GM18502 (cell line): ENCODE results near the gene IFT57.

Source experiments
- ATAC-seq: cut with Tn5 transposase; IDR thresholded peaks from one replicate; pipeline ENCODE4 v1.9.1; 2021; ENCODE audit warnings: mild to moderate bottlenecking; ENCODE audit not compliant: unreplicated experiment, poor library complexity

Gene IFT57

DNA sequence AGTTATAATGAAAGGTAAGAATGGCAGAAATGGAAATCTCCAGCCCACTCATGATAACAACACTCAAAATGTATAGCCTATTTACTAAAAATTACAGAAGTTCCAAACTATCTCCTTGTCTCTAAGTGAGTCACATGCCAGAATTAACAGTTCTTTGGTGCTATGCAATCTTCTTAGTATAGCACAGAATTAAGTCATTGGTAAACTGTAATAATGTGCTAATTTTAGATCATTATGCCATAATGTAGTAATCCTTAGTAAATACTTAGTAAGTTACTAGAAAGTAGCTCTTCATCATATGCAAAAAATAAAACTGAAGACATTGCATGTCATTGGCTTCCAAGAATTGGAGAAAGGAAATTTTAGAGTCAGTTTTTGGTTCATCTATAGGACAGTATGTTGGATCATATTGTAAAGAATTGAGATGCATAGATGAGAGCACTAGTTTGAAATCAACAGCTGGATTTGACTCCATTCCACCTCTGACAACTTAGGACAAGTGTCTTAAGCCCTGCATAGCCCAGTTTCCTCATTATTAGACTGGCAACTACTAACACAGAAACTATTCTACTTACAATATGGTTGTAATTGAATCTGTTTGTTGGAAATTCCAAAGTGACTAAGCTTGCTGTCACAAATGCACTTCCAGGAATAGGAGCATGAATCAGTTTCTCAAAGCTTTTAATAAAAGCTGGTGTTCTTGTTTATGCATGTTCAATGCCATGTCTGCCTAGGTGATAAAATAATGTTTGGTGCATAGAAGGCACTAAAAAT is 91.3 kb downstream of the IFT57 start:
- ATAC-seq, result no peak

DNA sequence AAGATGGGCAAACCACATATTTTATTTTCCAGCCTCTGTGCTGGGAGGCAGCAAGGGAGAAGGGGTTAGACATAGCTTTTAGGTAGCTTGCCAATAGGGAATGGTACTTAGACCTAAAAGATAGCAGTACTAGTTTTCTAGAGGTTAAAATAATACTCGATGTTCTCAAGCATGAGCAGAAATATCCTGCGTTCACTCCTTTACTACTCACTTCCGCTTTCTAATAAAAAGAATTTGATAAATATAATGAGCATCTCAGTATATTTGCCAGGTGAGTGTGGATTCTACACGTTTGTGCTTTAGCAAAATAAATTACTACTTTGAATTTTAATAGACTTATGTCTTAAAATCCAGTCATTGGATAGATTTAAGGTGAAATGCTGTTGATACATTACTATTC is 92.0 kb downstream of the IFT57 start:
- ATAC-seq, result no peak

DNA sequence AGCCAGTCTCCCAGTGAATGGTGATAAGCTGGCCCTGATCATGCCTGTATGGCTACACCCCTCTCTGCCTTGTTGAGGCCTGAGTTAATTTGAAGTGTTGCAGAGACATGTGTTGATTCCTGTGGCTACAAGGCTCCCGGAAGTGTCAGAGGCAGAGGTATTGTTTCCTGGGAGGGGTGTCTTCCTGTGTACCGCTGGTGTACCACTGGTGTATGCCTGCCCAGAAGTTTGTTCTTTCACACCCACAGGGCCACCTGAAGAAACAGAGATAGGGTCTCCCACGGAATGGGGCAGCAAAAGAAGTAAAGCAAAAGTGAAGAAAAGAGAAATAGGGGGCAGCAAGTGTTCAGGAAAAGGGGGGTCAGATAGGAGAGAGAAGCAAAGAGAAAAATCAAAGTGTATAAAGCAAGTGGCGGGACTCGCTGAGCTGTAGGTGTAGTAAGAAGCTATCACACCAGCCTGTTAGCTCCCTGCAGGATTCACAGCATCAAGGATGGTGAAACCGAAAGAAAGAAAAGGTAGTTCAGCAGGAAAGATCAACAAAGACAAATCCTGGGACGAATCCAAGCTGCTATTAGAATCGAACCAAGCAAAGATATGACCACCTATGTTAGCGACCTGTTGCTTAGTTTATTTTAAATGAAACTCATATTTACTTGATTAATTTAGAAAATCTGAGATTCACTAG is 94.8 kb downstream of the IFT57 start:
- peak; percentile 14 for ATAC-seq

DNA sequence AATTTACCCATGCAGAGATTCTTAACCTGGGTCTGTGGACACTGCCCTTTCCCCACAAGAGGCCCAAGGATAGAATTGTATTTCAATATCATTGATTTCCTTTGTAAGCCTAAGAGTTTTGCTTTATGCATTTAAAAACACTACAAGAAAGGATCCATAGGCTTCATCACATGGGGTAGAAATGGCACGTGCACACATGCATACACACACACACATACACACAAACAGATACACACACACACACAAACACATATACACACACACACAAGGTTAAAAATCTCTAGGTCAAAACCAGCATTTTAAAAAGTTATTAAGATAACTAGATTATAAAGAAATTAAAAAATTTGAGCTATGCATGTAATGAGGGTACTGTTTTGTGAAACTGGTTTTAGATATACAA is 95.9 kb downstream of the IFT57 start:
- no peak for ATAC-seq

DNA sequence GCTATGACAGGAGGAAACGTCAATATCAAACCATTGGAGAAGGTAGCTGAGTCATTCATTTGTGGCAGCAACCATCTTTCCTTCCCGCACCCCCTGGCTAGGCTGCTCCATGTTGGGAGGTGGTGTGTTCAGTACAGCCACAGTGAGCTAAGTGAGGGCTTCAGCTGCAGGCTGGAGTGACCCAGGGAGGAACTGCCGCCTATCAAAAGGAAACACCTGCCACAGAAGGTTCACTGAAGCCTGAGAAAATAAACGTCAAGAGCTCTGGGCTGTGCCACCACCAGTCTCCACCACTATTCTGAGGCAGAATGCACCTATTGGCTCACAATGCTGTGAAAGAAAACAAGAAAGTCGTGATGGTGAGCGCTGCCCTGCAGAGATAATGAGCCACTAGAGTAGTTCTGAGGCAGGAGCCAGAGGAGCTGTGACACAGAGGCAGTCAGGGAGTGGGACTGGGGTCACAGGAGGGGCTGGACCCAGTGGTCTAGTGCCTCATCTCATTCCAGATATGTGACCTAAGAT is 96.6 kb downstream of the IFT57 start:
- ATAC-seq, result peak; percentile 55

DNA sequence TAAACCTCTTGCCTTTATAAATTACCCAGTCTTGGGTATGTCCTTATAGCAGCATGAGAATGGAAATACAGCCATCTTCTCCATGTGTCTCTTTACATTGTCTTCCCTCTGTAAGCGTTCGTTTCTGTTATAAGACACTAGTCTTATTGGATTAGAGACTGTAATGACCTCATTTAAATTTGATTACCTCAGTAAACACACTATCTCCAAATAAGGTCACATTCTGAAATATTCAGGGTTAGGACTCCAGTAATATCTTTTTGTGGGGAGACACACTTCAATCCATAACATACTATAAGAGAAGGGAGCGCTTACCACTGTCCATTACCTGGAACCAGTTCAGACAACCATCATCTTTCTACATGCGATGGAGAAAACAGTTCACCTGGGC is 97.1 kb downstream of the IFT57 start:
- ATAC-seq, result no peak

DNA sequence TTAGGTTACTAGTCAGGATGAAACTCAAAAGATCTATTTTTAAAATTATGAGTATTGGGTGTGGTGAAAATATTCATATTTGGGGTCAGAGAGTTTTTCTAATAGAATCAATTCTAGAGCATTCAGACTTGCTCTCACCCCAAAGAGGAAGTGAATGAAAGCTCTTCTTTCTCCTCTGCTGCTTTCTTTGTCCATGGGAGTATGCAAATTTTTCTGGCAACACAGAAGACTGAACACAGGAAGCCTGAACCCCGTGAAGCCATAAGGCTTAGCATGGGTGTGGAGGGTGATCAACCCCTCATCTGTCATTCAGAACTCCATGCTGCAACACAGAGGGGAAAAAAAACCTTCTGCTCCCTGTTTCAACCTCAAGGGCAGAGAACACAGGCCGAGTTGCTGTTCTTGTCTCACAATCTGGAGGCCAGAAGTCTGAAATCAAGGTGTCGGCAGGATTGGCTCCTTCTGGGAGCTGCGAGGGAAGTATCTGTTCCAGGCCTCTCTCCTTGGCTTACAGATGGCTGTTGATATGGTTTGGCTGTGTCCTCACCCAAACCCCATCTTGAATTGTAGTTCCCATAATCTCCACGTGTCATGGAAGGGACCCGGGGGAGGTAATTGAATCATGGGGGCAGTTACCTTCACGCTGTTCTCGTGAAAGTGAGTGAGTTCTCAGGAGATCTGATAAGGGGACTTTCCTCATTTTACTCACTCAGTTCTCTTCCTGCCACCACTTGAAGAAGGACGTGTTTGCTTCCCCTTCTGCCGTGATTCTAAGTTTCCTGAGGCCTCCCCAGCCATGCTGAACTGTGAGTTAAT is 97.7 kb downstream of the IFT57 start:
- peak; percentile 84 for ATAC-seq

DNA sequence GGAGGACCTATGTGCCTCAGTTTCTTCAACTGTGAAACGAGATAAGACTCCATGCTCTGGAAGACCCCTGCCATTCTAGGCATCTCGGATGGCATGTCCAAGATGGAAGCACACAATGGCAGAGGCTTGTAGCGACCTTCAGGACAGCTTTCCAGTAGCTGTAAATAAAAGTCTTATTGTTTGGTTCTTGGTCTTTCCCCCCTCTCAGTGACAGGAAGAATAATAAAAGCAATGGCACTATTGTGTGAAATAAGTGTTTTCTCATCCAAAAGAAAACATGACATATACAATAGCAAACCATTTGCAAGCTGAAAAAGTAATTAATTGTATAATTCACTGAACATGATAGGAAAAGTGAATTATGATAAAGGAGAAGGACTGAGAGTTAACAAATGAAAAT is 98.9 kb downstream of the IFT57 start:
- ATAC-seq, result no peak

DNA sequence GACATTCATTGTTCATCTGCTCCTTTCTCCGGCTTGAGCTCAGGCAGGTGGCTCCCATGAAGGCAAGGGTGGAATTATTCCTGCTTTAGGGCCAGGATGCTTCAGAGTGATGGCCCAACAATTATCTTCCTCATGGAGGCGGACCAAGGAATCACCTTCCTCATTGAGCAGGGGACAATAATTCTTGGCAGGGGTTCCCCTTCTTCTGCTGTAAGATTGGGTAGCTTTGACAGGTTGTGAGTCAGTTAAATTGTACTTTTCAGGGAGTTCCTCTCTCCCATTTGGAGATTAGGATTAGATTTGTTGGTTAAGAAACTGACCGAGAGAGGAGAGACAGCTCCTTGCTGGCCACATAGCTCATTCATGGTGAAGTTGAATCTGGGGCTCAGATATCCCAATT is 99.9 kb downstream of the IFT57 start:
- no peak for ATAC-seq

DNA sequence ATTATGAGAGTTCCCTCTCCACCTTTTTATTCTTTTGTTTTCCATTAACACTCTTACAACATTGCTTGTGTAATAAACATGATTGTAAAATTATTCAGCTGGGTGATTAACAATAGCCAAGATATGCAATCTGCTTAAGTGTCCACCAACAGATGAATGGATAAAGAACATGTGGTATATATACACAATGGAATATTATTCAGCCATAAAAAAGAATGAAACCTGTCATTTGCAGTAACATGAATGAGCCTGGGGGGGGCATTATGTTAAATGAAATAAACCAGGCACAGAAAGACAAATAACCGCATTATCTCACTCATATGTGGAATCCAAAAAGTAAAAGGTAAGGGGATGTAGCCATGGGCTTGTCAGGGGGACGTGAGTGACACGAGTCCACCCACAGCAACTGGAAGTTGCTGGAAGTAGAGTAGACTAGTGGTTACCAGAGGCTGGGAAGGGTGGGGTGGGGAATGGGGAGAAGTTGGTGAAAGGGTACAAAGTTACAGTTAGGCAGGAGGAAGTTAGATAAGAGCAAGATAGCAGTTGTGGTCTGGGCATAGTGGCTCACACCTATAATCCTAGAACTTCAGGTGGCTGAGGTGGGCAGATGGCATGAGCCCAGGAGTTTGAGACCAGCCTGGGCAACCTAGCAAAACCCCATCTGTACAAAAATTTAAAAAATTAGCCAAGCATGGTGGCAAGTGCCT is 102.7 kb downstream of the IFT57 start:
- ATAC-seq, result no peak

DNA sequence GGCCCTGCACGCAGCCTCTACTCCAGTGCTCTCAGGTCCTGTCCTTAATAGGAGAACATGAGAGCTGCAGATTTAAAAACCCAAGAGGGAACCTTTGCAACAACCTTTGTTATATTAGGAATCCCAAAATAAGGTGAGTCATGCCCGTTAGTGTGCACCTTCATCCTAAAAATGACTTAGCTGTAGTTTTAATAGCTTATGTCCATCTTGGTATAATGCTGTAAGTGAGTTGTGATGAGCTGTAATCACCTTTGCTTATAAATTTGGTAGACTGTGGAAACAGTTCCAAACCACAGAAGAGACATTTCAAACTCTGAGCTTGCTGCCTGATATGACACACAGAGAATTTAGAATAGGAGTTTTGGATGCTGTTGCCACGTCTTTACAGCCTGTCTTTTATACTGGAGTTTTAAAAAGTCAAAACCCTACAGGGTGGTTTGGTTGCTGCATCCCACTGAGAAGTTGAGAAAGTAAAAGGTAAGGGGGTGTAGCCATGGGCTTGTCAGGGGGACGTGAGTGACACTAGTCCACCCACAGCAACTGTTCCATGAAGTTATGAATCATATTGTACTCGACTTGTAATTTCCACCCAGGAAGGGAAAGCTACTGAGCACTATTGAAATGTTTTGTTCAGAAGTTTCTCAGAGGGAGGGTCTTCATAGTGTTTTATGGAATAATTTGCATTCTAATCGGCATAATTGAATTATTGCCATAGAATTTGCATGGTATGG is 104.0 kb downstream of the IFT57 start:
- ATAC-seq, result no peak

DNA sequence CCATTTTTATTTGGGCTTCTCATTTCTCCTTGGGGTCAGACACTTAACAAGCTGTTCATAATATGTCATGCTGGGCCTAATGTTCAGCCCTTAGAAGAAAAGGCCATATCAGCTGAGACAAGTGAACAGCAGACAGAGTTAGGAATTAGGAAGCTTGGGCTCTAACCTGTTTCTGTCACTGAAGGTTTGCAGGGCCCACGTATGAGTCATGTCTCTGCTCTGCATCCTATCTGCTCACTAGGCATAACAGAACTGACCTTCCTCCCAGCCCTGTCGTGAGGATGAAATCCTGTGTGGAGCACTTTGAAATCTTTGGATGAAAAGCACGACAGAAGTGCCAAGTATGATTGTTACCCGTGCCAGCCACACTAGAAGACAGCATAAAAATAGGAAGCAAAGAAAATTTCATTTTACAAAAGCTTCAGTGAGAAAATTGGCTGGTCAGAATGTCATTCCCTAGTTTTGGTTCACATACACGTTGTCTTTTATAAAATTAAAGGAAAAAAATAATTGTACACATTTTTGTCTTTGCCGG is 104.9 kb downstream of the IFT57 start:
- peak; percentile 80 for ATAC-seq

DNA sequence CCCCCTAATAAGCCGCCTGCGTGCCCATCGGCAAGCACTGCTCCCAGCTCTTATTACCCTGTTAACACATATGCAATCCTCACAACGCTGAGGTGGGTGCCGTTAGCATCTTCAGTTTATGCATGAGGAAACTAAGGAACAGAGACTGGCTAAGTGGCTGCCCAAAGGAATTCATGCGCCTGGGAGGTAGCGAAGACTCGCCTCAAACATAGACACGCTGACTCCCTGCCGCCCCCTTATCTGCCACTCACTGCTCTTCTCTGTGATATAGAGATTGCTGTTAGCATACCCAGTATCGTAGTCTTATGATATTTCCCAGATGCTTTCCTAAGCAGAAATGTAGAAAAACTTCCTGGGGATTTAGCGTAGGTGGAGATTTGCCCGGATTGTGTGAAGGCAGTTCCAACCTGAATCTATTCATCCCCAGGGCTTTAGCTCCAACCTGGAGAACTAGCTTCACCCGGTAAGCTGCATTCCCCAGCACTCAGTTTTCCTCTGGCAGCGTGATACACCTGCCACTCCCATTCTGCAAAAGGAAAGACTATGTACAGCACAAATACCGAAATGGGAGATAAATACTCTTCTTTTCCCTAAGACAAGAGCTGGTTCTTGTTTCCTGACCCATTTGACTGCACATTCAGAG is 107.7 kb downstream of the IFT57 start:
- ATAC-seq, result no peak

DNA sequence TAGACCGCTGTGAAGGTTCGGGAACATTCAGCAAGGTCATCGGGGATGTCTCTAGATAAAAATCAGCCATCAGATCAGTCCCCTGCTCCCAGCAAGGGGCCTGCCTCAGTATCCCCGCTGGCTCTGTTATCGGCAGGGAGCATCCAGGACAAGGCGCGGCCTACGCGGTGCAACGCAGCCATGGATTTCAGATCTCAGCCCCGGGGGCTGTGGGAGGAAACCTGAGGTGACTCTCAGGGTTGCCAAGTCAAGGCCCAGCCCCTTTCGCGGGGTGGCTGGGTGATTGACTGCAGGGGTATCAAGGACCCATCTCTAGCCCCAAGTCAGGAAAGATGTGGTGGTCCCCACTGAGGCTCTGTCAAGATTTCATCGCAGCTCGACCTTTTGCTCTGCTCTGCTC is 108.2 kb downstream of the IFT57 start:
- no peak for ATAC-seq

DNA sequence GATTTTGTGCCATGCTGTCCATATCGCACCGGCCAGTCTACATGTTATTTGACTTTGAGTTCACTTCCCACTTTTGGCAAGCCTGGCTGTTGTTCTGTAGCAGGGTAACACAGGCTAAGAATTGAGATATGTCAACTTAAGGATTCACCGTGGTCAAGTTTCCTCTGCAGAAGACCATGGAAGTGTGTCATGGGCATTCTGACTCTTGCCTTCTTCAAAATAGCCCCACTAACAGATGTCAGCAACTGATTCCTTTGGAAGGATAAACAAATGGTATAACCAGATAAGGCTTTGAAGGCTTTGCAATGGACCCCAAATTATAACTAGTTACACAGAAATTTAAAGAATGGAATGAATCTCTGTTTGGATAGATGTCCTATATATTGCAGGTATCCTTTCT is 111.3 kb downstream of the IFT57 start:
- ATAC-seq, result no peak
